Epithelial cell of esophagus (primary cell): ENCODE measurements around the gene NLGN1.

ENCODE experiments used
- DNase-seq: peaks from one replicate; pipeline ENCODE4 v3.0.0; 2010; ENCODE audit warnings: low read depth
- H3K4me3 ChIP-seq: 2 replicates; pipeline ENCODE4 v1.5.1; 2011; ENCODE audit warnings: mild to moderate bottlenecking, low read length, control low read depth
- CTCF ChIP-seq: IDR thresholded peaks from 2 replicates; pipeline ENCODE4 v1.5.1; 2011; ENCODE audit warnings: low read depth, mild to moderate bottlenecking, low read length, control low read depth, inconsistent platforms; ENCODE audit not compliant: insufficient read depth; ENCODE audit errors: missing control alignments

The NLGN1 gene

GRCh38 chr3:174097686-174098085 lies 700.1 kb downstream of the NLGN1 start:
- no peak overlapping the region for H3K4me3 ChIP-seq
- TF ChIP-seq CTCF = no peak
- peak; percentile 2 for DNase-seq

GRCh38 chr3:174098746-174099145 lies 701.2 kb downstream of the NLGN1 start:
- H3K4me3 ChIP-seq = no peak overlapping the region
- peak; percentile 3 for DNase-seq
- TF ChIP-seq CTCF = no peak

GRCh38 chr3:174099724-174100123 lies 702.2 kb downstream of the NLGN1 start:
- H3K4me3 ChIP-seq = no peak overlapping the region
- DNase-seq = no peak
- TF ChIP-seq CTCF = no peak

DNA sequence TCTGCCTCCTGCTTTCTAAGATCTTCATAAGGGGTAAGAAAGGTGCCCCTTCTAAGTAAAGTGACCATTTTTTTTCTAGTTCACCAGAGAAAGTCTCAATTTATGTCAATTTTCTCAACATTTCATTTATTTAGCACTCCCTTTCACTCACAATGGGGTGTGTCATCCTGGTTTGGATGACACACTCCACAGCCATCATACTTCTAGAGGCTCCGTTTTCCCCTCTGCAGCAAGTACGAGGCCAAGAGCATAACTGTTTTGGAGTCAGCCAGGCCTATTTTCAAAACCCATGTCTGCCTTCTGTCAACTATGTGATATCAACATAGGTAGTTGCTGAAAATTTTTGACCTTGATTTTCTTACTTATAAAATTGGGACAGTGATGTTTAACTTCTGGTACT lies 703.2 kb downstream of the NLGN1 start:
- DNase-seq = peak; percentile 14
- no peak overlapping the region for H3K4me3 ChIP-seq
- no peak for TF ChIP-seq CTCF

DNA sequence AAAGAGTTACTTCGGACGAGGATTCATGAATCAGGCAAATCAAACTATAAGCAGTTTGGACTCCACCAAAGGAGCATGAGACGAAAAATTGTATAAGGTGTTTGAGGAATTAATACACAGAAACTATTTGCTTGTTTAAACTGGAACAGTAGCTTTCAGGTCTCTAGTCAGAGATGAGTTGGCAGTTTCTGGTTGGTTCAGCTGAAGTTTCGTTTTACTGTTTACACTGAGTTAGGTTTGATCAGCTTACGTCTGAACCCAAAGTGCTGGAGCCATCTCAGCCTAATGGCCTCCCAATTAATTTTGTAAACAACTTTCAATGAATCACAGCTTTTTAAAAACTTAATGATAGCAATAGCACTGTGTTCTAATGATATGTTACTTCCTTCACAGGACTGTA lies 703.7 kb downstream of the NLGN1 start:
- peak; percentile 67 for DNase-seq
- H3K4me3 ChIP-seq = no peak overlapping the region
- TF ChIP-seq CTCF = no peak

GRCh38 chr3:174102274-174102673 lies 704.7 kb downstream of the NLGN1 start:
- TF ChIP-seq CTCF = no peak
- no peak overlapping the region for H3K4me3 ChIP-seq

GRCh38 chr3:174102866-174103265 lies 705.3 kb downstream of the NLGN1 start:
- H3K4me3 ChIP-seq = no peak overlapping the region
- DNase-seq = no peak
- TF ChIP-seq CTCF = no peak

More at GRCh38 chr3:174102274-174102673, 704.7 kb downstream of the NLGN1 start:
- no peak for DNase-seq
